Measurements from ENCODE around the gene NKAIN2.

NKAIN2 gene

GRCh38 chr6:124797224-124797623, 993.6 kb downstream of the NKAIN2 start:
- no peak for ATAC-seq
- no peak for TF ChIP-seq RARB (CRISPR knock-in tag; IDR thresholded peaks at IDR 0.05)
- no peak for TF ChIP-seq ZC3H10 (CRISPR knock-in tag; IDR thresholded peaks at IDR 0.05)
- no peak for TF ChIP-seq CREB5 (CRISPR knock-in tag; IDR thresholded peaks at IDR 0.05; ENCODE audit: low read depth)
- TF ChIP-seq ARNTL (CRISPR knock-in tag; IDR thresholded peaks at IDR 0.05; ENCODE audit: borderline replicate concordance, low read depth): no peak
- TF ChIP-seq CSDC2 (CRISPR knock-in tag; IDR thresholded peaks at IDR 0.05): no peak
- no peak for TF ChIP-seq TOX (CRISPR knock-in tag; IDR thresholded peaks at IDR 0.05; ENCODE audit: borderline replicate concordance)
- TF ChIP-seq CSRNP3 (CRISPR knock-in tag; IDR thresholded peaks at IDR 0.05): no peak
- TF ChIP-seq ESRRG (CRISPR knock-in tag; IDR thresholded peaks at IDR 0.05): no peak
- TF ChIP-seq GLIS3 (CRISPR knock-in tag; IDR thresholded peaks at IDR 0.05): no peak
- TF ChIP-seq ZNF8 (CRISPR knock-in tag; IDR thresholded peaks at IDR 0.05): no peak
- TF ChIP-seq, protein P1, sequence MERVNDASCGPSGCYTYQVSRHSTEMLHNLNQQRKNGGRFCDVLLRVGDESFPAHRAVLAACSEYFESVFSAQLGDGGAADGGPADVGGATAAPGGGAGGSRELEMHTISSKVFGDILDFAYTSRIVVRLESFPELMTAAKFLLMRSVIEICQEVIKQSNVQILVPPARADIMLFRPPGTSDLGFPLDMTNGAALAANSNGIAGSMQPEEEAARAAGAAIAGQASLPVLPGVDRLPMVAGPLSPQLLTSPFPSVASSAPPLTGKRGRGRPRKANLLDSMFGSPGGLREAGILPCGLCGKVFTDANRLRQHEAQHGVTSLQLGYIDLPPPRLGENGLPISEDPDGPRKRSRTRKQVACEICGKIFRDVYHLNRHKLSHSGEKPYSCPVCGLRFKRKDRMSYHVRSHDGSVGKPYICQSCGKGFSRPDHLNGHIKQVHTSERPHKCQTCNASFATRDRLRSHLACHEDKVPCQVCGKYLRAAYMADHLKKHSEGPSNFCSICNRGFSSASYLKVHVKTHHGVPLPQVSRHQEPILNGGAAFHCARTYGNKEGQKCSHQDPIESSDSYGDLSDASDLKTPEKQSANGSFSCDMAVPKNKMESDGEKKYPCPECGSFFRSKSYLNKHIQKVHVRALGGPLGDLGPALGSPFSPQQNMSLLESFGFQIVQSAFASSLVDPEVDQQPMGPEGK (CRISPR knock-in tag; IDR thresholded peaks at IDR 0.05; ENCODE audit: borderline replicate concordance): no peak

- TF ChIP-seq OSR1 (CRISPR knock-in tag; IDR thresholded peaks at IDR 0.05) (no peak), ZNF70 (CRISPR knock-in tag; IDR thresholded peaks at IDR 0.05) (no peak), ZFP3 (CRISPR knock-in tag; IDR thresholded peaks at IDR 0.05) (no peak), BACH2 (CRISPR knock-in tag; IDR thresholded peaks at IDR 0.05; ENCODE audit: borderline replicate concordance) (no peak), ZNF8 (CRISPR knock-in tag; IDR thresholded peaks at IDR 0.05) (no peak), SNAI2 (CRISPR knock-in tag; IDR thresholded peaks at IDR 0.05) (no peak), ZNF565 (CRISPR knock-in tag; conservative IDR thresholded peaks at IDR 0.05; ENCODE audit: low read depth) (no peak), TOX (CRISPR knock-in tag; IDR thresholded peaks at IDR 0.05; ENCODE audit: borderline replicate concordance) (no peak), ISL1 (CRISPR knock-in tag; IDR thresholded peaks at IDR 0.05) (no peak), GLIS3 (CRISPR knock-in tag; IDR thresholded peaks at IDR 0.05) (no peak), ZFP30 (CRISPR knock-in tag; IDR thresholded peaks at IDR 0.05) (no peak), ZC3H10 (CRISPR knock-in tag; IDR thresholded peaks at IDR 0.05) (no peak), TCF4 (CRISPR knock-in tag; IDR thresholded peaks at IDR 0.05; ENCODE audit: borderline replicate concordance) (no peak), CSRNP3 (CRISPR knock-in tag; IDR thresholded peaks at IDR 0.05) (no peak)
- TF ChIP-seq, protein P1 (CRISPR knock-in tag; IDR thresholded peaks at IDR 0.05; ENCODE audit: borderline replicate concordance): no peak
- TF ChIP-seq, protein P2, sequence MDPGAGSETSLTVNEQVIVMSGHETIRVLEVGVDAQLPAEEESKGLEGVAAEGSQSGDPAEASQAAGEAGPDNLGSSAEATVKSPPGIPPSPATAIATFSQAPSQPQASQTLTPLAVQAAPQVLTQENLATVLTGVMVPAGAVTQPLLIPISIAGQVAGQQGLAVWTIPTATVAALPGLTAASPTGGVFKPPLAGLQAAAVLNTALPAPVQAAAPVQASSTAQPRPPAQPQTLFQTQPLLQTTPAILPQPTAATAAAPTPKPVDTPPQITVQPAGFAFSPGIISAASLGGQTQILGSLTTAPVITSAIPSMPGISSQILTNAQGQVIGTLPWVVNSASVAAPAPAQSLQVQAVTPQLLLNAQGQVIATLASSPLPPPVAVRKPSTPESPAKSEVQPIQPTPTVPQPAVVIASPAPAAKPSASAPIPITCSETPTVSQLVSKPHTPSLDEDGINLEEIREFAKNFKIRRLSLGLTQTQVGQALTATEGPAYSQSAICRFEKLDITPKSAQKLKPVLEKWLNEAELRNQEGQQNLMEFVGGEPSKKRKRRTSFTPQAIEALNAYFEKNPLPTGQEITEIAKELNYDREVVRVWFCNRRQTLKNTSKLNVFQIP (CRISPR knock-in tag; IDR thresholded peaks at IDR 0.05; ENCODE audit: borderline replicate concordance, low read depth): no peak
- no peak for ATAC-seq
Observed at GRCh38 chr6:124798942-124799496, 995.4 kb downstream of the NKAIN2 start.
